Panc1 (cell line): ENCODE measurements around the gene TANC1. TPM values are rescaled to one million over a fixed set of nuclear protein-coding genes. Genes with fewer than 3 reads are reported as not detected.

Source experiments
- ATAC-seq: fragments of 200-7000 bp; cut with Tn5 transposase; 2 replicates; pipeline ENCODE4 v1.9.1; 2020; ENCODE audit warnings: mild to moderate bottlenecking, moderate library complexity
- BruUV-seq: library from RNA; stranded (reverse); fragments of 400-500 nt; replicated peaks from 2 replicates; lab custom pipeline; 2021; lab: Mats Ljungman, UMichigan
- CTCF ChIA-PET: fragments of 300-600 bp; sonication (Branson Sonifier 250); formaldehyde crosslinking; loops from one replicate; lab custom pipeline; 2022; ENCODE audit warnings: antibody characterized with exemption; lab: Charles Lee
- POLR2A ChIA-PET: fragments of 300-600 bp; sonication (Branson Sonifier 250); formaldehyde crosslinking; loops from one replicate; lab custom pipeline; 2022; ENCODE audit warnings: antibody characterized with exemption; lab: Charles Lee
- DNase-seq: peaks from one replicate; pipeline ENCODE4 v3.0.0-alpha.2; 2010; ENCODE audit warnings: low read depth, low spot score
- H3K27ac ChIP-seq: 2 replicates; pipeline ENCODE4 v1.5.1; 2011; ENCODE audit warnings: mild to moderate bottlenecking, low read length, inconsistent platforms
- H3K27me3 ChIP-seq: fragments of 200-500 bp; sonication (Bioruptor generic); 2 replicates; pipeline ENCODE4 v1.6.0; 2014; ENCODE audit warnings: low read length, inconsistent platforms; ENCODE audit not compliant: control insufficient read depth, insufficient read depth
- H3K36me3 ChIP-seq: fragments of 200-500 bp; sonication (Bioruptor generic); 2 replicates; pipeline ENCODE4 v1.5.1; 2014; ENCODE audit warnings: inconsistent platforms, mild to moderate bottlenecking, low read length, moderate library complexity; ENCODE audit not compliant: control insufficient read depth, insufficient read depth
- H3K4me1 ChIP-seq: 2 replicates; pipeline ENCODE4 v1.5.1; 2011; ENCODE audit warnings: inconsistent platforms, mild to moderate bottlenecking, low read length, moderate library complexity; ENCODE audit not compliant: control insufficient read depth, insufficient read depth
- H3K4me3 ChIP-seq, 2 experiments: 2 replicates each; pipeline ENCODE4 v1.5.1; 2011 to 2012; ENCODE audit warnings: low read depth in 2 of 2, low read length in 2 of 2, mild to moderate bottlenecking in 2 of 2, inconsistent platforms in 1 of 2, moderate library complexity in 1 of 2
- H3K9me3 ChIP-seq: fragments of 200-500 bp; sonication (Bioruptor generic); 2 replicates; pipeline ENCODE4 v1.5.1; 2014; ENCODE audit warnings: low read depth, mild to moderate bottlenecking, inconsistent platforms, low read length, moderate library complexity; ENCODE audit not compliant: control insufficient read depth, insufficient read depth
- CTCF ChIP-seq: fragments of 450-650 bp; IDR thresholded peaks from 2 replicates; pipeline ENCODE4 v1.5.1; 2017; ENCODE audit warnings: mild to moderate bottlenecking
- POLR2AphosphoS5 ChIP-seq: IDR thresholded peaks from 2 replicates; pipeline ENCODE4 v1.6.1; 2012; ENCODE audit warnings: mild to moderate bottlenecking, low read depth, low read length, moderate library complexity
- SIN3A ChIP-seq: IDR thresholded peaks from 2 replicates; pipeline ENCODE4 v1.6.1; 2012; ENCODE audit warnings: low read depth, mild to moderate bottlenecking, low read length, moderate library complexity, borderline replicate concordance; ENCODE audit not compliant: insufficient read depth
- TCF7L2 ChIP-seq: IDR thresholded peaks from 2 replicates; pipeline ENCODE4 v1.6.1; 2011; ENCODE audit warnings: mild to moderate bottlenecking, low read depth, low read length, inconsistent platforms
- in situ Hi-C: cut with HindIII; loops from 2 replicates; pipeline ENCODE4 v1.10.0; 2016; ENCODE audit warnings: low sequenced_read_pairs, low pct_unique_long_range_greater_than_20kb
- intact Hi-C: fragments of 100-400 bp; cut with micrococcal nuclease; formaldehyde crosslinking; loops from one replicate; pipeline ENCODE4 v1.10.0; 2022; ENCODE audit not compliant: unreplicated experiment
- total RNA-seq: library from RNA; stranded (reverse); gene quantifications from one replicate; pipeline ENCODE4 v1.2.1, GENCODE V29; 2021; ENCODE audit not compliant: unreplicated experiment
- TF ChIP-seq, protein P1 (sequence below), 2 experiments: IDR thresholded peaks; 2 replicates each; pipeline ENCODE4 v1.6.1; 2011 to 2012; ENCODE audit warnings: low read depth in 2 of 2, control low read depth in 1 of 2, low read length in 1 of 2, mild to moderate bottlenecking in 1 of 2, moderate library complexity in 1 of 2; ENCODE audit not compliant: insufficient read depth in 1 of 2

TANC1 gene
- total RNA-seq, 1 experiment from 2014 or later = 44.3 TPM

- no peak for DNase-seq
- ChIA-PET POLR2A (no interaction called here), CTCF (no interaction called here)
- TSS peak; percentile 12 for BruUV-seq
- intact Hi-C loops (no loop called here), in situ Hi-C loops (no loop called here)
- Histone ChIP-seq H3K4me1 (peaks cover 6% of the 10 kb centered on the region; the same call in 1 of the 2 replicates), H3K9me3 (no peaks in the 10 kb centered on the region; the same call in 1 of the 2 replicates), H3K36me3 (no peaks in the 10 kb centered on the region; the same call in 1 of the 2 replicates), H3K4me3 (no peak overlapping the region), H3K27me3 (no peaks in the 10 kb centered on the region), H3K27ac (0 out of 2 replicates have a peak overlapping the region, but pooled peaks have one; percentile 19)
- TF ChIP-seq, protein P1, sequence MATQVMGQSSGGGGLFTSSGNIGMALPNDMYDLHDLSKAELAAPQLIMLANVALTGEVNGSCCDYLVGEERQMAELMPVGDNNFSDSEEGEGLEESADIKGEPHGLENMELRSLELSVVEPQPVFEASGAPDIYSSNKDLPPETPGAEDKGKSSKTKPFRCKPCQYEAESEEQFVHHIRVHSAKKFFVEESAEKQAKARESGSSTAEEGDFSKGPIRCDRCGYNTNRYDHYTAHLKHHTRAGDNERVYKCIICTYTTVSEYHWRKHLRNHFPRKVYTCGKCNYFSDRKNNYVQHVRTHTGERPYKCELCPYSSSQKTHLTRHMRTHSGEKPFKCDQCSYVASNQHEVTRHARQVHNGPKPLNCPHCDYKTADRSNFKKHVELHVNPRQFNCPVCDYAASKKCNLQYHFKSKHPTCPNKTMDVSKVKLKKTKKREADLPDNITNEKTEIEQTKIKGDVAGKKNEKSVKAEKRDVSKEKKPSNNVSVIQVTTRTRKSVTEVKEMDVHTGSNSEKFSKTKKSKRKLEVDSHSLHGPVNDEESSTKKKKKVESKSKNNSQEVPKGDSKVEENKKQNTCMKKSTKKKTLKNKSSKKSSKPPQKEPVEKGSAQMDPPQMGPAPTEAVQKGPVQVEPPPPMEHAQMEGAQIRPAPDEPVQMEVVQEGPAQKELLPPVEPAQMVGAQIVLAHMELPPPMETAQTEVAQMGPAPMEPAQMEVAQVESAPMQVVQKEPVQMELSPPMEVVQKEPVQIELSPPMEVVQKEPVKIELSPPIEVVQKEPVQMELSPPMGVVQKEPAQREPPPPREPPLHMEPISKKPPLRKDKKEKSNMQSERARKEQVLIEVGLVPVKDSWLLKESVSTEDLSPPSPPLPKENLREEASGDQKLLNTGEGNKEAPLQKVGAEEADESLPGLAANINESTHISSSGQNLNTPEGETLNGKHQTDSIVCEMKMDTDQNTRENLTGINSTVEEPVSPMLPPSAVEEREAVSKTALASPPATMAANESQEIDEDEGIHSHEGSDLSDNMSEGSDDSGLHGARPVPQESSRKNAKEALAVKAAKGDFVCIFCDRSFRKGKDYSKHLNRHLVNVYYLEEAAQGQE (IDR thresholded peaks at IDR 0.05; ENCODE audit: insufficient read depth in 1 of 2, low read depth in 2 of 2, low read length in 1 of 2) = no peak
- TF ChIP-seq CTCF (no peak), TCF7L2 (no peak), SIN3A (no peak), POLR2AphosphoS5 (no peak)
- ATAC-seq = no peak
These were observed 41.5 kb downstream of the TANC1 start for GRCh38 chr2:159009940-159010339.

- intact Hi-C loops (no loop called here), in situ Hi-C loops (no loop called here)
- ChIA-PET POLR2A (no interaction called here), CTCF (no interaction called here)
- Histone ChIP-seq H3K4me3 (no peak overlapping the region), H3K36me3 (no peaks in the 10 kb centered on the region; the same call in 1 of the 2 replicates), H3K4me1 (peaks cover 6% of the 10 kb centered on the region; the same call in 1 of the 2 replicates), H3K9me3 (no peaks in the 10 kb centered on the region; the same call in 1 of the 2 replicates), H3K27me3 (no peaks in the 10 kb centered on the region), H3K27ac (no peak overlapping the region)
- no TSS peak for BruUV-seq
- no peak for TF ChIP-seq POLR2AphosphoS5
- no peak for TF ChIP-seq CTCF
- no peak for TF ChIP-seq SIN3A
- TF ChIP-seq, protein P1 (IDR thresholded peaks at IDR 0.05; ENCODE audit: insufficient read depth in 1 of 2, low read depth in 2 of 2, low read length in 1 of 2) = no peak
- TF ChIP-seq TCF7L2 = no peak
- ATAC-seq = no peak
- no peak for DNase-seq
These were observed 41.9 kb downstream of the TANC1 start for GRCh38 chr2:159010340-159010739.
